GM15510 (cell line): Measurements from ENCODE around the gene MECR.

Source experiments
- POLR2A ChIP-seq: IDR thresholded peaks from 3 replicates; pipeline ENCODE4 v1.6.1; 2011; ENCODE audit warnings: borderline replicate concordance; ENCODE audit not compliant: insufficient read length; ENCODE audit errors: extremely low read depth

Gene MECR

DNA sequence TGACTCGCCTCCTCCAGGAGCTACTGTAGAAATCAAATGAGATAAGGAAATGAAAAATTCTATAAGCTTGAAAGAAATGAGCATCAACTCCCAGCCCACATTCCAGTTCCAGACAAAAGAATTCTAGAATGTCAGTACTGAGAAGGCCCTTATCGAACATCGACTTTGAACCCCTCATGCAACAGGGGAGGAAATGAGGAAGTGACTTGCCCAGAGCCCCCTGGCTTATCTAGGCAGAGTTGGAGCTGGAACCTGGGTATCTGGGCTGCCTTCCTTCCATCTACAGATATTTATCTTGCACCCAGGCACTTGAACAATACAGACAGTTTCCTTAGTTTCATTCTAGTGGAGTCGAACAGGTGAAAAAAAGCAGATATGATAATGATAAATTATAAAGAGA lies 22.3 kb downstream of the MECR start:
- TF ChIP-seq POLR2A: no peak

- TF ChIP-seq POLR2A: no peak
These were observed 28.0 kb downstream of the MECR start for GRCh38 chr1:29202584-29203340.

DNA sequence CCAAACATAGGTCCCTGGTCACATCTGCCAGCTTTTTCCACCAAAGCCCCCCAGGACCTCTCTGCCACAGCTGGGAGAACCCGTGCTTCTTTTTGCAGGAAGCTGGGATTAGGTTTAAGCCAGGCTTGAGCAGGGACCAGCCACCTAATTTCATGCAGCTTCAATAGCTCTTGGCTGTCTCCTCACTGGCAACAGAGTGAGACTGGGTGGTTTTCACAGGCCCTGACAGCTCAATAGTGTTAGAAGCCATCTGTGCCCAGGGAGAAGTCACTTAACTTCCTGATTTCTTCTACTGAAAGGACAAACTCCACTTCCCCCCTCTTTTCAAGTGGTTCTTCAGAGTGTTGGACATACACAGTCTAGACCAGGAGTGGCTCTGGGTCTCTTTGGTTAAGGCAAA lies 28.7 kb downstream of the MECR start:
- TF ChIP-seq POLR2A: no peak

GRCh38 chr1:29201595-29202051 lies 29.1 kb downstream of the MECR start:
- no peak for TF ChIP-seq POLR2A

DNA sequence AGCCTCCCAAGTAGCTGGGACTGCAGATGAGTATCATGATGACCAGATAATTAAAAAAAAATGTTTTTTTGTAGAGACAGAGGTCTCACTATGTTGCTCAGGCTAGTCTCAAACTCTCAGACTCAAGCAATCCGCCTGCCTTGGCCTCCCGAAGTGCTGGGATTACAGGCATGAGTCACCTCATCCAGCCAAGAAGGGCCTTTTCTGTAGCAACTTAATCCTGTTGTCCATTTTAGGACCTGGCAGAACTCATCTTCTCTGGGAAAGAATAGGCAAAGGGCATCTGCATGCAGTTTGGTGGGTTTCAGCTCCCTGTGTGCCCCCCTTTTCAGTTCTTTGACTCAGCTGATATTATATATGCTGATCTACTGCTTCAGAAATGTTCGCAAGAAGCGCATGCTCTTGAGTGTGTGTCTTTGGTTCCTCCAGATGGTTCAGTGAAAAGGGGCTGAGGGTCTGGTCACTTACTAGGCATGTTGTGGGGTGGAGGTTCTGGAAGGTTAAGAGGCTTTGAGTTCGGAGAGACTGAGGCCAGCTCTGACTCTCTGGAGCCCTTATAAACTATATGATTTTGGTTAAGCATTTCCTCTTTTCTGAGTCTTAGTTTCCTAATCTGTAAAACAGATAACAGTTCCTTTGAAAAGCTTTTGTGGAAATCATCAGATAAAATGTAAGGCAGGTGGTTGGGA lies 29.7 kb downstream of the MECR start:
- no peak for TF ChIP-seq POLR2A

GRCh38 chr1:29197993-29198392 lies 32.7 kb downstream of the MECR start:
- TF ChIP-seq POLR2A: no peak

DNA sequence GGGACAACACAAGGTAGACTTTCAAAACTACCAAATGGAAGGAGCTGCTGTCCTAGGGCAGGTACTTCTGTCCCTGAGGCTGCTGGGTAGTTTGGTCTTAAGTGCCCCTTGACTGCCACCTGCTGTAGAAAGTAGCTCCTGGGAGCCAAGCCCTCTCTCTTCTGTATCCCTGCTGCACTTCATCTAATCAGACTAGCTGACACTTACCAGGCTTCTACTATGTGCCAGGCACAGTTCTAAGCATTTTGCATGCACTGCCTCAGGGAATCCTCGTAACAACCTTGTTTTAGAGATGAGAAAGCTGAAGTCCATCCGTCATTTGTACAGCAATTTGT lies 33.2 kb downstream of the MECR start:
- TF ChIP-seq POLR2A: no peak

- no peak for TF ChIP-seq POLR2A
These were observed 33.7 kb downstream of the MECR start for GRCh38 chr1:29196863-29197589.

- no peak for TF ChIP-seq POLR2A
These were observed 34.8 kb downstream of the MECR start for GRCh38 chr1:29195881-29196291.

DNA sequence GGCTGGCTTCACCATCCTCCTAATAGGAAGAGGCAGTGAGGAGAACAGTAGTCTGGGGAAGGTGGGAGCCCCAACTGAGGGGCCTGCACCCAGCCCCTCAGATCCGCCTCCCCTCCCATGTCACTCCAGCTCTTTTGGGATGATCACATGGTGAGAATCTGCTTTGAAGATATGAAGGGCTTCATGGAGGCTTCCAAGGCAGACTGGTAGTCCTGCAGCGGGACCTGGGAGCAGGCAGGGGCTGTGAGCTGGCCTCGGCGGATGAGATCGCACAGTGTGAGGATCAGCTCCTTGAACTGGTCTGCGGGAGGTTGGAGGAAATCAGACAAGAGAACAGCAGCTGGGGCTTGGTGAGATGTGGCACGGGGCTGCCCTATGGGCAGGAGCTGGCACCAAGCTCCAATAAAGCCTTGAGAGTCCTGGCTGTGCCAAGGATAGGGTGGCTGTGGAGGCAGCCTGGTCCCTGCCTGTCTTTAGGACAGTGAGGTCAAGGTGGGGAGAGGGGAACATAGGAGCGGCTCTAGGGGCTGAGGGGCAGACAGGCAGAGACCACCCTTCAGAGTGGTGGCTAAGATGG lies 36.8 kb downstream of the MECR start:
- TF ChIP-seq POLR2A: no peak

DNA sequence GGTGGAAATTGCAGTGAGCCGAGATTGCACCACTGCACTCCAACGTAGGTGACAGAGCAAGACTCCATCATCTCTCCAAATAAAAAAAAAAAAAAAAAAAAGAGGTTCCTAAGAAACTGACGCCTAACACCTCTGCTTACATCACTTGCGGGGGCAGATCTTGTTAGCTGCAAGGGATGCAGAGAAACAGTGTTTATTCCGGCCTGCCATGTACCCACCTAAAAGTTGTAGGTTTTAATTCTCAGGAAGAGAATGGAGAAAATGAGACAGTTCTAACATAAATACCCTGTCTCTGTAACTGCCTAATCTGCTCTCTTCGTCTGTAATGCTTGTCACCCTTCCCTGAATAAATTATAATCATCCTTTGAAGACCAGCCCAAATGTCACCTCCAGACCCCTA lies 40.0 kb downstream of the MECR start:
- TF ChIP-seq POLR2A: no peak

DNA sequence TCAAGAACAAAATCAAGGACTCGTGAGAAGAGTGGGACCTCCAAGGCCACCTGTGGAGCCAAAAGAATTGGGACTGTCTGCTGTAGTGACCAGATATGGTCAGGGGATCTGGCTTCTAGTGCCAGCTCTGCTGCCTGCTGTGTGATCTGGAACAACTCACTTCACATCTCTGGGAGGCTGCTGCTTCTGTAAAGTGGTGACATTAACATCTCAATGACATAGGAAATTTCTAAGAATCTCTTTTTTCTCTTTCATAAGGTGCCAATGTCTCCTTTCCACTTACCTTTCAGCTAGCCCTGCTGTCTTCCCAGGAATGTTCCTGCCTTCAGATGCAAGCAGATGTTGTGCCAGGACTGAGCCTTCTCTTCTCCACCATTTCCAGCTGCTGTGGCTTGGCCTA lies 44.0 kb downstream of the MECR start:
- no peak for TF ChIP-seq POLR2A

GRCh38 chr1:29186252-29186651 lies 44.5 kb downstream of the MECR start:
- no peak for TF ChIP-seq POLR2A

DNA sequence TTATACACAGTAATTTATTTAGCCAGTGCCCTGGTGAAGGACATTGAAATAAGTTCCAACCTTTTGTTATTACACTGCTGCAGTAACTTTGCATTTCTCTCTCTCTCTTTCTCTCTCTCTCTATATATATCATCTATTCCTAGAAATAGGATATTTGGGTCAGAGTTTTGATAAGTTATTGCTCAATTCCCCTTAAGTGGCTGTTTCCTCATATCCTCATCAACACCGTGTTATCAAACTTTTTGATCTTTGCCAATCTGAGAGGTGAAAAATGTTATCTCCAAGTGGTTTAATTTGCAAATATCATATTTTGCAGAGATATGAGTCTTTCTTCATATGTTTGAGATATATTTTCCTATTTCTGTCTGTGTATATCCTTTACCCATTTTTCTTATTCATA lies 47.4 kb downstream of the MECR start:
- TF ChIP-seq POLR2A: no peak
